ENCODE measurements around the gene KPTN.

KPTN gene

GRCh38 chr19:47475465-47475864 is 8.6 kb downstream of the KPTN start:
- Histone ChIP-seq H3K27ac (ENCODE audit: low read depth, low read length) (no peak overlapping the region), H3K4me1 (ENCODE audit: insufficient read depth, low read length) (peaks cover 8% of the 10 kb centered on the region), H3K27me3 (ENCODE audit: control insufficient read depth in 1 of 2, insufficient read depth in 2 of 2, low read length in 2 of 2) (peaks cover 0 to 4% of the 10 kb centered on the region in 2 donors), H3K9me3 (ENCODE audit: low read length) (no peaks in the 10 kb centered on the region), H3K36me3 (ENCODE audit: insufficient read depth, low read length) (no peaks in the 10 kb centered on the region), H3K9ac (ENCODE audit: low read length) (no peak overlapping the region), H3K4me3 (ENCODE audit: low read depth in 1 of 2, low read length in 2 of 2) (no peak overlapping the region)

GRCh38 chr19:47473336-47473735 is 10.7 kb downstream of the KPTN start:
- Histone ChIP-seq H3K36me3 (ENCODE audit: insufficient read depth, low read length) (no peaks in the 10 kb centered on the region), H3K4me1 (ENCODE audit: insufficient read depth, low read length) (peaks cover 27% of the 10 kb centered on the region), H3K27ac (ENCODE audit: low read depth, low read length) (no peak overlapping the region), H3K9me3 (ENCODE audit: low read length) (no peaks in the 10 kb centered on the region), H3K27me3 (ENCODE audit: control insufficient read depth in 1 of 2, insufficient read depth in 2 of 2, low read length in 2 of 2) (peaks cover 6 to 16% of the 10 kb centered on the region in 2 donors), H3K9ac (ENCODE audit: low read length) (no peak overlapping the region), H3K4me3 (ENCODE audit: low read depth in 1 of 2, low read length in 2 of 2) (no peak overlapping the region)

GRCh38 chr19:47471733-47472457 is 12.1 kb downstream of the KPTN start, which contains the start of gene SLC8A2:
Gene SLC8A2, minus strand, starts transcription at chr19:47471893. Its CDS starts 5,490 bp downstream, at chr19:47466403.
- Histone ChIP-seq H3K9ac (ENCODE audit: low read length) (peak within 1 kb of the TSS; percentile 49), H3K4me3 (ENCODE audit: low read depth in 1 of 2, low read length in 2 of 2) (peak within 1 kb of the TSS; percentile 56 to 89), H3K36me3 (ENCODE audit: insufficient read depth, low read length) (no peaks in the 10 kb centered on the region), H3K4me1 (ENCODE audit: insufficient read depth, low read length) (peaks cover 27% of the 10 kb centered on the region), H3K27ac (ENCODE audit: low read depth, low read length) (peak within 1 kb of the TSS; percentile 91), H3K27me3 (ENCODE audit: control insufficient read depth in 1 of 2, insufficient read depth in 2 of 2, low read length in 2 of 2) (peaks cover 6 to 16% of the 10 kb centered on the region in 2 donors), H3K9me3 (ENCODE audit: low read length) (no peaks in the 10 kb centered on the region)

- H3K27ac ChIP-seq (ENCODE audit: low read depth, low read length): peak overlapping the region; percentile 91
- H3K36me3 ChIP-seq (ENCODE audit: insufficient read depth, low read length): no peaks in the 10 kb centered on the region
- H3K4me3 ChIP-seq (ENCODE audit: low read depth in 1 of 2, low read length in 2 of 2): peak overlapping the region; percentile 56 to 89
- H3K9ac ChIP-seq (ENCODE audit: low read length): peak overlapping the region; percentile 49
- H3K4me1 ChIP-seq (ENCODE audit: insufficient read depth, low read length): peaks cover 27% of the 10 kb centered on the region
- H3K27me3 ChIP-seq (ENCODE audit: control insufficient read depth in 1 of 2, insufficient read depth in 2 of 2, low read length in 2 of 2): peaks cover 6 to 16% of the 10 kb centered on the region in 2 donors
- H3K9me3 ChIP-seq (ENCODE audit: low read length): no peaks in the 10 kb centered on the region
Observed at GRCh38 chr19:47471381-47471732, 12.7 kb downstream of the KPTN start.

- Histone ChIP-seq H3K36me3 (ENCODE audit: insufficient read depth, low read length) (no peaks in the 10 kb centered on the region), H3K27ac (ENCODE audit: low read depth, low read length) (peak overlapping the region; percentile 91), H3K4me1 (ENCODE audit: insufficient read depth, low read length) (peaks cover 27% of the 10 kb centered on the region), H3K4me3 (ENCODE audit: low read depth in 1 of 2, low read length in 2 of 2) (peak overlapping the region; percentile 56 to 89), H3K9me3 (ENCODE audit: low read length) (no peaks in the 10 kb centered on the region), H3K27me3 (ENCODE audit: control insufficient read depth in 1 of 2, insufficient read depth in 2 of 2, low read length in 2 of 2) (peaks cover 6 to 16% of the 10 kb centered on the region in 2 donors), H3K9ac (ENCODE audit: low read length) (peak overlapping the region; percentile 49)
Observed at GRCh38 chr19:47470447-47471195, 13.4 kb downstream of the KPTN start.

- Histone ChIP-seq H3K27me3 (ENCODE audit: control insufficient read depth in 1 of 2, insufficient read depth in 2 of 2, low read length in 2 of 2) (peaks cover 6 to 16% of the 10 kb centered on the region in 2 donors), H3K9ac (ENCODE audit: low read length) (no peak overlapping the region), H3K27ac (ENCODE audit: low read depth, low read length) (peak overlapping the region; percentile 78), H3K4me1 (ENCODE audit: insufficient read depth, low read length) (peaks cover 27% of the 10 kb centered on the region), H3K4me3 (ENCODE audit: low read depth in 1 of 2, low read length in 2 of 2) (peak overlapping the region; percentile 38 to 56), H3K9me3 (ENCODE audit: low read length) (no peaks in the 10 kb centered on the region), H3K36me3 (ENCODE audit: insufficient read depth, low read length) (no peaks in the 10 kb centered on the region)
Observed at GRCh38 chr19:47469719-47470118, 14.3 kb downstream of the KPTN start.

GRCh38 chr19:47469363-47469700 is 14.7 kb downstream of the KPTN start:
- no peaks in the 10 kb centered on the region for H3K9me3 ChIP-seq (ENCODE audit: low read length)
- H3K9ac ChIP-seq (ENCODE audit: low read length): no peak overlapping the region
- H3K4me3 ChIP-seq (ENCODE audit: low read depth in 1 of 2, low read length in 2 of 2): peak overlapping the region; percentile 38 to 56
- peak overlapping the region; percentile 78 for H3K27ac ChIP-seq (ENCODE audit: low read depth, low read length)
- peaks cover 27% of the 10 kb centered on the region for H3K4me1 ChIP-seq (ENCODE audit: insufficient read depth, low read length)
- peaks cover 6 to 16% of the 10 kb centered on the region in 2 donors for H3K27me3 ChIP-seq (ENCODE audit: control insufficient read depth in 1 of 2, insufficient read depth in 2 of 2, low read length in 2 of 2)
- H3K36me3 ChIP-seq (ENCODE audit: insufficient read depth, low read length): no peaks in the 10 kb centered on the region

GRCh38 chr19:47467914-47468313 is 16.1 kb downstream of the KPTN start:
- Histone ChIP-seq H3K4me1 (ENCODE audit: insufficient read depth, low read length) (peaks cover 27% of the 10 kb centered on the region), H3K9me3 (ENCODE audit: low read length) (no peaks in the 10 kb centered on the region), H3K9ac (ENCODE audit: low read length) (no peak overlapping the region), H3K36me3 (ENCODE audit: insufficient read depth, low read length) (no peaks in the 10 kb centered on the region), H3K4me3 (ENCODE audit: low read depth in 1 of 2, low read length in 2 of 2) (no peak overlapping the region), H3K27me3 (ENCODE audit: control insufficient read depth in 1 of 2, insufficient read depth in 2 of 2, low read length in 2 of 2) (peaks cover 6 to 16% of the 10 kb centered on the region in 2 donors), H3K27ac (ENCODE audit: low read depth, low read length) (no peak overlapping the region)

- H3K27ac ChIP-seq (ENCODE audit: low read depth, low read length): no peak overlapping the region
- H3K9me3 ChIP-seq (ENCODE audit: low read length): no peaks in the 10 kb centered on the region
- no peak overlapping the region for H3K4me3 ChIP-seq (ENCODE audit: low read depth in 1 of 2, low read length in 2 of 2)
- H3K36me3 ChIP-seq (ENCODE audit: insufficient read depth, low read length): no peaks in the 10 kb centered on the region
- H3K4me1 ChIP-seq (ENCODE audit: insufficient read depth, low read length): peaks cover 22% of the 10 kb centered on the region
- H3K27me3 ChIP-seq (ENCODE audit: control insufficient read depth in 1 of 2, insufficient read depth in 2 of 2, low read length in 2 of 2): peaks cover 6 to 16% of the 10 kb centered on the region in 2 donors
- no peak overlapping the region for H3K9ac ChIP-seq (ENCODE audit: low read length)
Observed at GRCh38 chr19:47465957-47466356, 18.1 kb downstream of the KPTN start.

- Histone ChIP-seq H3K27ac (ENCODE audit: low read depth, low read length) (no peak overlapping the region), H3K4me3 (ENCODE audit: low read depth in 1 of 2, low read length in 2 of 2) (no peak overlapping the region), H3K27me3 (ENCODE audit: control insufficient read depth in 1 of 2, insufficient read depth in 2 of 2, low read length in 2 of 2) (peaks cover 0 to 18% of the 10 kb centered on the region in 2 donors), H3K9ac (ENCODE audit: low read length) (no peak overlapping the region), H3K4me1 (ENCODE audit: insufficient read depth, low read length) (peaks cover 13% of the 10 kb centered on the region), H3K9me3 (ENCODE audit: low read length) (no peaks in the 10 kb centered on the region), H3K36me3 (ENCODE audit: insufficient read depth, low read length) (no peaks in the 10 kb centered on the region)
Observed at GRCh38 chr19:47464675-47465419, 19.2 kb downstream of the KPTN start.

GRCh38 chr19:47461876-47462275 is 22.1 kb downstream of the KPTN start:
- H3K4me1 ChIP-seq (ENCODE audit: insufficient read depth, low read length): no peaks in the 10 kb centered on the region
- H3K27ac ChIP-seq (ENCODE audit: low read depth, low read length): no peak overlapping the region
- no peaks in the 10 kb centered on the region for H3K36me3 ChIP-seq (ENCODE audit: insufficient read depth, low read length)
- no peak overlapping the region for H3K4me3 ChIP-seq (ENCODE audit: low read depth in 1 of 2, low read length in 2 of 2)
- no peak overlapping the region for H3K9ac ChIP-seq (ENCODE audit: low read length)
- H3K27me3 ChIP-seq (ENCODE audit: control insufficient read depth in 1 of 2, insufficient read depth in 2 of 2, low read length in 2 of 2): peaks cover 0 to 15% of the 10 kb centered on the region in 2 donors
- H3K9me3 ChIP-seq (ENCODE audit: low read length): no peaks in the 10 kb centered on the region

Measured in muscle layer of colon (tissue), 2 donors.